Mesodermal cell (in vitro differentiated cells): ENCODE data around the gene RANBP6. TPM values are rescaled to one million over a fixed set of nuclear protein-coding genes. Genes with fewer than 3 reads are reported as not detected.
"Not testable (repeated sequence)": the region's sequence is repeated elsewhere in the genome, so short reads cannot be mapped to it uniquely, and the experiment has no call there.

Experiments used
- H3K27ac ChIP-seq: 2 replicates; pipeline ENCODE4 v1.7.0; 2013; ENCODE audit warnings: mild to moderate bottlenecking, low read depth, low read length, moderate library complexity; ENCODE audit not compliant: severe bottlenecking
- H3K36me3 ChIP-seq: 2 replicates; pipeline ENCODE4 v1.7.1; 2013; ENCODE audit warnings: mild to moderate bottlenecking, low read length, moderate library complexity; ENCODE audit not compliant: control insufficient read depth, insufficient read depth
- H3K4me1 ChIP-seq: one replicate; pipeline ENCODE4 v1.7.1; 2013; ENCODE audit warnings: mild to moderate bottlenecking, low read length; ENCODE audit not compliant: insufficient read depth, control insufficient read depth, poor library complexity, severe bottlenecking
- H3K4me3 ChIP-seq: 2 replicates; pipeline ENCODE4 v1.7.0; 2013; ENCODE audit warnings: low read length, control low read depth, mild to moderate bottlenecking; ENCODE audit not compliant: insufficient read depth, poor library complexity, severe bottlenecking; ENCODE audit errors: extremely low read depth
- H3K9me3 ChIP-seq: 2 replicates; pipeline ENCODE4 v1.7.1; 2013; ENCODE audit warnings: mild to moderate bottlenecking, low read length, moderate library complexity; ENCODE audit not compliant: control insufficient read depth
- WGBS, 2 experiments: methylation state at CpG; one replicate each; pipeline ENCODE4 v1.1.5; 2013; ENCODE audit warnings: missing lambda C conversion rate in 2 of 2; ENCODE audit not compliant: insufficient coverage in 2 of 2; 5-methylcytosine and 5-hydroxymethylcytosine counted together
- polyA plus RNA-seq, 2 experiments: library from polyadenylated mRNA; stranded (reverse); fragments of 50-300 nt; gene quantifications; one replicate each; pipeline ENCODE4 v1.2.3, GENCODE V29; 2013

Gene RANBP6
- 24.6 TPM for polyA plus RNA-seq (2013, experiment 1 of 2)
- polyA plus RNA-seq (2013, experiment 2 of 2) = 24.5 TPM

GRCh38 chr9:6015278-6016157 lies at the start of gene RANBP6:
RANBP6 (minus strand) TSS chr9:6015624; CDS start chr9:6015607, 17 bp downstream.
- Histone ChIP-seq H3K4me3 (peak within 1 kb of the TSS; percentile 77), H3K9me3 (peaks cover 14% of the 10 kb centered on the region), H3K4me1 (peaks cover 4% of the 10 kb centered on the region), H3K27ac (peak within 1 kb of the TSS; percentile 96), H3K36me3 (peaks cover 28% of the 10 kb centered on the region)
- WGBS, 2 experiments = 34 to 51% methylated on average over 18 to 24 of the region's 43 CpGs

GRCh38 chr9:6063146-6063545 lies 47.7 kb upstream of the RANBP6 start:
- H3K4me1 ChIP-seq, H3K36me3 ChIP-seq, H3K27ac ChIP-seq, H3K4me3 ChIP-seq: not testable (repeated sequence)
- H3K9me3 ChIP-seq = peaks cover 13% of the 10 kb centered on the region
- 94 to 97% methylated on average over 6 of the region's 7 CpGs for WGBS, 2 experiments

- Histone ChIP-seq H3K27ac (no peak overlapping the region), H3K36me3 (no peaks in the 10 kb centered on the region), H3K4me1 (no peaks in the 10 kb centered on the region), H3K9me3 (no peaks in the 10 kb centered on the region), H3K4me3 (no peak overlapping the region)
- WGBS, 2 experiments = no CpG with 5 or more reads among the region's 3 CpGs
Measured at GRCh38 chr9:6055666-6056065, 40.2 kb upstream of the RANBP6 start.

GRCh38 chr9:6055216-6055615 lies 39.8 kb upstream of the RANBP6 start:
- no peaks in the 10 kb centered on the region for H3K9me3 ChIP-seq
- WGBS, 2 experiments = no CpG with 5 or more reads among the region's 2 CpGs
- no peak overlapping the region for H3K4me3 ChIP-seq
- no peaks in the 10 kb centered on the region for H3K36me3 ChIP-seq
- H3K4me1 ChIP-seq = no peaks in the 10 kb centered on the region
- H3K27ac ChIP-seq = no peak overlapping the region

- H3K36me3 ChIP-seq = no peaks in the 10 kb centered on the region
- H3K4me1 ChIP-seq = no peaks in the 10 kb centered on the region
- H3K27ac ChIP-seq = no peak overlapping the region
- 22 to 34% methylated on average over 3 of the region's 3 CpGs for WGBS, 2 experiments
- no peak overlapping the region for H3K4me3 ChIP-seq
- H3K9me3 ChIP-seq = no peaks in the 10 kb centered on the region
Measured at GRCh38 chr9:6054280-6055099, 39.1 kb upstream of the RANBP6 start.

- WGBS, 2 experiments = no CpG with 5 or more reads among the region's 2 CpGs
- Histone ChIP-seq H3K36me3 (no peaks in the 10 kb centered on the region), H3K4me3 (no peak overlapping the region), H3K9me3 (no peaks in the 10 kb centered on the region), H3K27ac (no peak overlapping the region), H3K4me1 (no peaks in the 10 kb centered on the region)
Measured at GRCh38 chr9:6052293-6052919, 37.0 kb upstream of the RANBP6 start.

GRCh38 chr9:6051511-6051950 lies 36.1 kb upstream of the RANBP6 start:
- WGBS, 2 experiments = 82 to 88% methylated on average over 2 of the region's 2 CpGs
- no peak overlapping the region for H3K27ac ChIP-seq
- H3K4me3 ChIP-seq = no peak overlapping the region
- H3K9me3 ChIP-seq = no peaks in the 10 kb centered on the region
- no peaks in the 10 kb centered on the region for H3K4me1 ChIP-seq
- H3K36me3 ChIP-seq = no peaks in the 10 kb centered on the region

- no peak overlapping the region for H3K4me3 ChIP-seq
- no peaks in the 10 kb centered on the region for H3K36me3 ChIP-seq
- H3K9me3 ChIP-seq = no peaks in the 10 kb centered on the region
- H3K4me1 ChIP-seq = no peaks in the 10 kb centered on the region
- WGBS, 2 experiments = 73 to 75% methylated on average over 1 of the region's 1 CpG
- no peak overlapping the region for H3K27ac ChIP-seq
Measured at GRCh38 chr9:6049798-6050197, 34.4 kb upstream of the RANBP6 start.

- no peak overlapping the region for H3K4me3 ChIP-seq
- H3K36me3 ChIP-seq = no peaks in the 10 kb centered on the region
- 100% methylated on average over 1 of the region's 1 CpG; no CpG with 5 or more reads in 1 of the 2 experiments for WGBS, 2 experiments
- no peaks in the 10 kb centered on the region for H3K4me1 ChIP-seq
- no peak overlapping the region for H3K27ac ChIP-seq
- H3K9me3 ChIP-seq = no peaks in the 10 kb centered on the region
Measured at GRCh38 chr9:6048039-6048438, 32.6 kb upstream of the RANBP6 start.

- Histone ChIP-seq H3K4me3 (no peak overlapping the region), H3K27ac (no peak overlapping the region), H3K9me3 (no peaks in the 10 kb centered on the region), H3K36me3 (no peaks in the 10 kb centered on the region), H3K4me1 (no peaks in the 10 kb centered on the region)
- WGBS, 2 experiments = 74 to 89% methylated on average over 2 of the region's 4 CpGs
Measured at GRCh38 chr9:6047020-6047419, 31.6 kb upstream of the RANBP6 start.
